ENCODE data around the gene SYNRG. TPM values are rescaled to one million over a fixed set of nuclear protein-coding genes. Genes with fewer than 3 reads are reported as not detected.

SYNRG gene
- total and polyA plus RNA-seq, 2 donors (not counting 3 experiments of a cell fraction or from before 2014, with no cell fraction given) = 15.3 to 42.2 TPM

DNA sequence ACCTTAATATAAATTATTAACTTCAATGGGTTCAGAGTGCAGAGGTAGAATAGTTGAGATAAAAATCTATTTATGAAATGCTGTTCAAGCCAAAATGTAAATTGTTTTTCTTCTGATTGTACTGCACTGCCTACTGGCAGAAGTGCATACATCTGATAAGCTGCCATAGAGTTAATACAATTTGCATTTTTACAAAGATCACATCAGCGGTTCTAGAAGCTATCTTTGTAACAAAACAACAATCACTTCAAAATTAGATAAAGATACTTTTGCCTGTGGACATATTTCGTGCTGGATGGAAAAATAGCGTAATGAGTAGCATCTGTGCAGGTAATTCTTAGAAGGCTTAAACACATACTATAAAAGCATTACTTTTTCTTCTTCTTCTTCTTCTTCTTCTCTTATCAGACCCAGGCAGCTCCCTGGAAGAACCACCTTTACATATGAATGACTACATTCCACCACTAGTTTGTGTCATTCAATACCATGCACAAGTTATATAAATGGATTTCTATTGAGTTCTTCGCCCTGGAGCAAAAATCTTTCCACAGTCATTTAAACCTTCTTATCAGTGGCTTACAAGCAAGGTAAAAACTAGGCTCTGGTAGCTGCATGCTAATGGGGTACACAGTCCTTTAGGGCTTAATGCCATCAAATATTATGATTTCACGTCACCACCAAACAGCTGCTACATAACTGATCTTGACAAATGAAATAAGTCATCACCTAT lies 47.0 kb downstream of the SYNRG start:
- no peaks in the 10 kb centered on the region for H3K4me1 ChIP-seq (ENCODE audit: control insufficient read depth, extremely low read depth, insufficient read depth, low read length)
- no TSS peak for BruUV-seq (replicated peaks)
- H3K9me1 ChIP-seq (replicated peaks; ENCODE audit: control insufficient read depth, extremely low read depth, insufficient read depth, low read length) = no peaks in the 10 kb centered on the region
- POLR2A ChIA-PET = no interaction called here
- no peaks in the 10 kb centered on the region for H3K79me2 ChIP-seq (ENCODE audit: control insufficient read depth, insufficient read depth, low read length)
- CTCF ChIA-PET = no interaction called here
- no peak overlapping the region for H2AFZ ChIP-seq (ENCODE audit: low read depth, low read length)
- dilution Hi-C loops (cut with MboI; ENCODE audit: extremely low pct_ligation_motif_present, low sequenced_read_pairs) = no loop called here
- no peak overlapping the region for H3K9ac ChIP-seq (replicated peaks; ENCODE audit: extremely low read depth, insufficient read depth, low read length)
- H3K27me3 ChIP-seq (ENCODE audit: control insufficient read depth in 2 of 2, insufficient read depth in 2 of 2, low read length in 2 of 2) = no peaks in the 10 kb centered on the region
- intact Hi-C loops (cut with micrococcal nuclease) = no loop called here
- H3K36me3 ChIP-seq (ENCODE audit: control insufficient read depth in 2 of 2, extremely low read depth in 1 of 2, insufficient read depth in 2 of 2, low read length in 2 of 2) = peaks cover 10% of the 10 kb centered on the region in 2 experiments
- FAIRE-seq = no peak
- H3K9me3 ChIP-seq (replicated peaks; ENCODE audit: control insufficient read depth, insufficient read depth, low read length) = no peaks in the 10 kb centered on the region
- no peak overlapping the region for H3K4me3 ChIP-seq (replicated peaks in 1 of 3; ENCODE audit: insufficient read depth in 1 of 3, low read depth in 1 of 3, low read length in 3 of 3)
- no peak for DNase-seq (ENCODE audit: low read depth, low spot score)
- H3K4me2 ChIP-seq (ENCODE audit: insufficient read depth, low read length) = no peak overlapping the region
- no peaks in the 10 kb centered on the region for H4K20me1 ChIP-seq (replicated peaks; ENCODE audit: control insufficient read depth, extremely low read depth, insufficient read depth, low read length)
- H3K27ac ChIP-seq (ENCODE audit: insufficient read depth, low read depth, low read length) = no peak overlapping the region
- TF ChIP-seq GATA2 (IDR thresholded peaks at IDR 0.05; ENCODE audit: insufficient read depth, insufficient read length, low read depth, low read length) (no peak), FOS (IDR thresholded peaks at IDR 0.05; ENCODE audit: borderline replicate concordance, insufficient read depth, low read length) (no peak), POLR2AphosphoS5 (IDR thresholded peaks at IDR 0.05; ENCODE audit: insufficient read depth, low read depth, low read length) (no peak), EZH2 (IDR thresholded peaks at IDR 0.05; ENCODE audit: borderline replicate concordance, low read depth, low read length, severe bottlenecking) (no peak), JUN (IDR thresholded peaks at IDR 0.05; ENCODE audit: borderline replicate concordance, insufficient read depth, insufficient read length, low read depth) (no peak), MYC (IDR thresholded peaks at IDR 0.05; ENCODE audit: low read depth, low read length) (no peak), POLR2A (IDR thresholded peaks at IDR 0.05; ENCODE audit: low read depth, low read length) (no peak)
- TF ChIP-seq, protein P1, sequence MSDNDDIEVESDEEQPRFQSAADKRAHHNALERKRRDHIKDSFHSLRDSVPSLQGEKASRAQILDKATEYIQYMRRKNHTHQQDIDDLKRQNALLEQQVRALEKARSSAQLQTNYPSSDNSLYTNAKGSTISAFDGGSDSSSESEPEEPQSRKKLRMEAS (IDR thresholded peaks at IDR 0.05; ENCODE audit: insufficient read depth, insufficient read length) = no peak
- TF ChIP-seq, protein P2, sequence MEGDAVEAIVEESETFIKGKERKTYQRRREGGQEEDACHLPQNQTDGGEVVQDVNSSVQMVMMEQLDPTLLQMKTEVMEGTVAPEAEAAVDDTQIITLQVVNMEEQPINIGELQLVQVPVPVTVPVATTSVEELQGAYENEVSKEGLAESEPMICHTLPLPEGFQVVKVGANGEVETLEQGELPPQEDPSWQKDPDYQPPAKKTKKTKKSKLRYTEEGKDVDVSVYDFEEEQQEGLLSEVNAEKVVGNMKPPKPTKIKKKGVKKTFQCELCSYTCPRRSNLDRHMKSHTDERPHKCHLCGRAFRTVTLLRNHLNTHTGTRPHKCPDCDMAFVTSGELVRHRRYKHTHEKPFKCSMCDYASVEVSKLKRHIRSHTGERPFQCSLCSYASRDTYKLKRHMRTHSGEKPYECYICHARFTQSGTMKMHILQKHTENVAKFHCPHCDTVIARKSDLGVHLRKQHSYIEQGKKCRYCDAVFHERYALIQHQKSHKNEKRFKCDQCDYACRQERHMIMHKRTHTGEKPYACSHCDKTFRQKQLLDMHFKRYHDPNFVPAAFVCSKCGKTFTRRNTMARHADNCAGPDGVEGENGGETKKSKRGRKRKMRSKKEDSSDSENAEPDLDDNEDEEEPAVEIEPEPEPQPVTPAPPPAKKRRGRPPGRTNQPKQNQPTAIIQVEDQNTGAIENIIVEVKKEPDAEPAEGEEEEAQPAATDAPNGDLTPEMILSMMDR (IDR thresholded peaks at IDR 0.05; ENCODE audit: extremely low read depth in 1 of 2, insufficient read depth in 1 of 2, low read depth in 1 of 2, low read length in 2 of 2) = no peak

Measured in endothelial cell of umbilical vein (primary cell).